ENCODE measurements around the gene MME. TPM values are rescaled to one million over a fixed set of nuclear protein-coding genes. Genes with fewer than 3 reads are reported as not detected.

The MME gene
- total RNA-seq, 1 donor from 2014 or later, result 0.91 TPM

DNA sequence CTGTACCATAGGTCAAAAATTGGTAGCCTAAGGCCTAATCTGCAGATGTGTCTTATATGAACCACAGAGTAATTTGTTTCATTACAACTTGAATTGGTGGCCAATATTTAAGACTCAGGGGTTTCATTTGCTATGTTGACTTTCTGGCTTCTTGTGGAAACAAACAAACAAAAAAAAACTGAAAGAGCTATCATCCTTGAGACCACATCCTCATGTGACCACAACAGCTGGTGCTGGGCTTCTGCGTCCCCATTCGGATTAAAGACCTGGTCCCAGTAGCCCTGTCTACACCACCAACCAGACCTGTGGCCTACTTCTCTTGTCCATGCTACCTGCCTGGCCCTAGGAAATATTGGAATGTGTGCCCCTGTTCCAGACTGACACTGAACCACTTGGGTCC is 151.7 kb downstream of the MME start:
- Mint-ChIP-seq H3K9me3 (peaks cover 3% of the 10 kb centered on the region), H3K27me3 (ENCODE audit: low read depth) (no peaks in the 10 kb centered on the region), H3K4me1 (no peaks in the 10 kb centered on the region), H3K36me3 (ENCODE audit: low read depth) (no peaks in the 10 kb centered on the region), H3K4me3 (no peak overlapping the region), H3K27ac (ENCODE audit: unreplicated experiment) (no peak overlapping the region)
- TF ChIP-seq, protein P1, sequence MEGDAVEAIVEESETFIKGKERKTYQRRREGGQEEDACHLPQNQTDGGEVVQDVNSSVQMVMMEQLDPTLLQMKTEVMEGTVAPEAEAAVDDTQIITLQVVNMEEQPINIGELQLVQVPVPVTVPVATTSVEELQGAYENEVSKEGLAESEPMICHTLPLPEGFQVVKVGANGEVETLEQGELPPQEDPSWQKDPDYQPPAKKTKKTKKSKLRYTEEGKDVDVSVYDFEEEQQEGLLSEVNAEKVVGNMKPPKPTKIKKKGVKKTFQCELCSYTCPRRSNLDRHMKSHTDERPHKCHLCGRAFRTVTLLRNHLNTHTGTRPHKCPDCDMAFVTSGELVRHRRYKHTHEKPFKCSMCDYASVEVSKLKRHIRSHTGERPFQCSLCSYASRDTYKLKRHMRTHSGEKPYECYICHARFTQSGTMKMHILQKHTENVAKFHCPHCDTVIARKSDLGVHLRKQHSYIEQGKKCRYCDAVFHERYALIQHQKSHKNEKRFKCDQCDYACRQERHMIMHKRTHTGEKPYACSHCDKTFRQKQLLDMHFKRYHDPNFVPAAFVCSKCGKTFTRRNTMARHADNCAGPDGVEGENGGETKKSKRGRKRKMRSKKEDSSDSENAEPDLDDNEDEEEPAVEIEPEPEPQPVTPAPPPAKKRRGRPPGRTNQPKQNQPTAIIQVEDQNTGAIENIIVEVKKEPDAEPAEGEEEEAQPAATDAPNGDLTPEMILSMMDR (conservative IDR thresholded peaks at IDR 0.05), result no peak
- DNase-seq (ENCODE audit: low read depth, low spot score), result no peak

DNA sequence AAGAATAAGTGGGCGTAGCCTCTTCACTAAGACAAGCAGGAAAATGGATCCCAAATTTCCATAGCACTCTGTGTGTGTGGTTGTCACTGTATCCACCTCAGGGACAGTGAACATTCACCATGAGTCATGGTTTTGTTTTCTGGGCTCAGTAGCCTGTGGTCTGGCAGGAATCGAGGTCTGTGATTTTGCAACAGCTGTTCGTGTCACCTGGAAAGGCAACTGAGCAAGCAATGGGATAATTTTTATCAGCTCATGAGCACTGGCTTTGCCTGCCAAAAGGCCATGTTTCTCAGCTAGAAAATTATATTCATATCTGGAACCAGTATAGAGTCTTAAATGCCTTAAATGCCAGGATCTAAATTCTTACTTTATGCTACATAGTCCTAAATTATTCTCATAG is 152.5 kb downstream of the MME start:
- H3K27ac Mint-ChIP-seq (ENCODE audit: unreplicated experiment), result no peak overlapping the region
- TF ChIP-seq, protein P1 (conservative IDR thresholded peaks at IDR 0.05), result no peak
- H3K4me1 Mint-ChIP-seq, result no peaks in the 10 kb centered on the region
- no peaks in the 10 kb centered on the region for H3K36me3 Mint-ChIP-seq (ENCODE audit: low read depth)
- no peaks in the 10 kb centered on the region for H3K27me3 Mint-ChIP-seq (ENCODE audit: low read depth)
- H3K4me3 Mint-ChIP-seq, result no peak overlapping the region
- peaks cover 5% of the 10 kb centered on the region for H3K9me3 Mint-ChIP-seq
- no peak for DNase-seq (ENCODE audit: low read depth, low spot score)

DNA sequence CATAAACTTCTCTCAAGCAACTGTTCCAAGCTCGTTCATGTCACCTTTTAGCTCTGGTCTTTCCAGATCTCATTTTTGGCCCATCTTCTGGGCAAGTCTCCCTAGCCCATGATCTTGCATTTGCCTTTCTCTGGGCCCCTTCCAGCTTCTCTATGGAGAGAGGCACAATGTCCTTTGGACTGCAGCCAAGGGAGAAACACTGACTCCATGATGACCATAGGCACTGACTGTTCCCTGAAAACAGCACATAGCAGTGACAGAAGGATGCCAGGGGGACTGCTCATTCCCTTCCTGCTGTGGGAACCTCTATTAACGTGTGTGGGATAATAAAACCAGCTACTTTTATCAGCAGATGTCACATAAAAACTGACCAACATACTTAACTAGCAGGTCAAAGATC is 153.1 kb downstream of the MME start:
- TF ChIP-seq, protein P1 (conservative IDR thresholded peaks at IDR 0.05), result no peak
- Mint-ChIP-seq H3K4me3 (no peak overlapping the region), H3K36me3 (ENCODE audit: low read depth) (no peaks in the 10 kb centered on the region), H3K9me3 (peaks cover 5% of the 10 kb centered on the region), H3K27ac (ENCODE audit: unreplicated experiment) (no peak overlapping the region), H3K27me3 (ENCODE audit: low read depth) (no peaks in the 10 kb centered on the region), H3K4me1 (no peaks in the 10 kb centered on the region)
- DNase-seq (ENCODE audit: low read depth, low spot score), result no peak

Other genes starting within 250 kb of the MME start
- not detected in 2 replicates for gene STRIT1, start 213.4 kb downstream of the MME start, total RNA-seq